Measurements from ENCODE around the gene FRMD4B.

DNA sequence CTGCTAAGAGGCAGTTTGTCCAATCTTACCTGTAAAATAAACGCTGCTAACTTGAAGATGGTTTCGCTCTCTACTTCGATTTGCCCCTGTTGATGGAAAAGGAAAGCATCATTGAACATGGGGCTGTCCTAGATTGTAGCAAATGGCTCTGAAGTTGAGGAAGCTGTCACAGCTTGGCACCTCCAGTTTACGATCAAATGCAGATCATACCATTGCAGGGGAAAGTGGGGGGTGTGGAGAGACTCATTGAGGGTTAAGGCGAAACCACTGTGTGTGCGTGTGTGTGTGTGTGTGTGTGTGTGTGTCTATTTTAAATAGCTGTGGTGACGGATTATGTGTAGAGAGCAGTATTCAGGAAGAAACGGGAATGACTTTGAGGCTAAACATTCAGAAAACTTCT is 135.9 kb downstream of the FRMD4B start:
- TF ChIP-seq, protein P1, sequence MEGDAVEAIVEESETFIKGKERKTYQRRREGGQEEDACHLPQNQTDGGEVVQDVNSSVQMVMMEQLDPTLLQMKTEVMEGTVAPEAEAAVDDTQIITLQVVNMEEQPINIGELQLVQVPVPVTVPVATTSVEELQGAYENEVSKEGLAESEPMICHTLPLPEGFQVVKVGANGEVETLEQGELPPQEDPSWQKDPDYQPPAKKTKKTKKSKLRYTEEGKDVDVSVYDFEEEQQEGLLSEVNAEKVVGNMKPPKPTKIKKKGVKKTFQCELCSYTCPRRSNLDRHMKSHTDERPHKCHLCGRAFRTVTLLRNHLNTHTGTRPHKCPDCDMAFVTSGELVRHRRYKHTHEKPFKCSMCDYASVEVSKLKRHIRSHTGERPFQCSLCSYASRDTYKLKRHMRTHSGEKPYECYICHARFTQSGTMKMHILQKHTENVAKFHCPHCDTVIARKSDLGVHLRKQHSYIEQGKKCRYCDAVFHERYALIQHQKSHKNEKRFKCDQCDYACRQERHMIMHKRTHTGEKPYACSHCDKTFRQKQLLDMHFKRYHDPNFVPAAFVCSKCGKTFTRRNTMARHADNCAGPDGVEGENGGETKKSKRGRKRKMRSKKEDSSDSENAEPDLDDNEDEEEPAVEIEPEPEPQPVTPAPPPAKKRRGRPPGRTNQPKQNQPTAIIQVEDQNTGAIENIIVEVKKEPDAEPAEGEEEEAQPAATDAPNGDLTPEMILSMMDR (IDR thresholded peaks at IDR 0.05; ENCODE audit: low read length), result no peak
- no peak for TF ChIP-seq EZH2 (IDR thresholded peaks at IDR 0.05; ENCODE audit: borderline replicate concordance, low read length)

All from OCI-LY1 (cell line).